ENCODE data around the gene NARF.
"Not testable (repeated sequence)": the region's sequence is repeated elsewhere in the genome, so short reads cannot be mapped to it uniquely, and the experiment has no call there.

The NARF gene

DNA sequence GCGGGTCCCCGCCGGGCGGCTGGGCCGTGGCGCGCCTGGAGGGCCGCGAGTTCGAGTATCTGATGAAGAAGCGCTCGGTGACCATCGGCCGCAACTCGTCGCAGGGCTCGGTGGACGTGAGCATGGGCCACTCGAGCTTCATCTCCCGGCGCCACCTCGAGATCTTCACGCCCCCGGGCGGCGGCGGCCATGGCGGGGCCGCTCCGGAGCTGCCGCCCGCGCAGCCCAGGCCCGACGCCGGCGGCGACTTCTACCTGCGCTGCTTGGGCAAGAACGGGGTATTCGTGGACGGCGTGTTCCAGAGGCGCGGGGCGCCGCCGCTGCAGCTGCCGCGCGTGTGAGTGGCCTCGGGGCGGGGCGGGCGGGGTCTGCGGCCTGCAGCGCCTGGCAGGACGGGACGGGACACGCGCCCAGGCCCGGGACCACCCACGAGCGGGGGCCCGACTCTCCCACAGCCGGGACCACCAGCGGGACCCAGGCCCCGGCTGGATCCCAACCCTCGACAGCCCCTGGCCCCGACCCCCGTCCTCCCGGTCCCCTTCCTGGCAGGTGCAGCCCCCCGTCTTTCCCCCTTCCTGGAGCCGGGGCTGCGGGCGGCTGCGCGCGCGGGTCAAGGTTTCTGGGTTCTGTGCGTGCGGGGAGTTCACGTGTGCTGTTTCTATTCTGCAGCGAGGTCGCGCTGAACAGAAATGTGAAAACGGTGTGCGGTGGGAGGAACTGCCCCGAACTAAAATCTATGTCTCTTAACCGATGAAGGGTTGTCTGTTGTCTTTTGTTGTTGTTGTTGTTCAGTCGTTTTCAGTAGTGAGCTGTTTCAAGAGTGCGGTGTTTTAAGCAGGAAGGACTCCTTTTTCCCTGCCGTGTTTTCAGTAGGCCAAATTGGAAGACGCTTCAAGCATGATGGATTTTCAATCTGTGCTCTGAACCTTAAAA lies 61.7 kb downstream of the NARF start:
- H3K9me3 ChIP-seq (ENCODE audit: control insufficient read depth in 2 of 2, low read length in 2 of 2), result no peaks in the 10 kb centered on the region
- peak overlapping the region; percentile 53 for H3K27ac ChIP-seq (ENCODE audit: low read length)
- H3K27me3 ChIP-seq (ENCODE audit: control insufficient read depth in 1 of 2, insufficient read depth in 2 of 2, low read length in 2 of 2), result no peaks in the 10 kb centered on the region
- H3K36me3 ChIP-seq (ENCODE audit: control insufficient read depth in 2 of 2, insufficient read depth in 2 of 2, low read length in 2 of 2), result no peaks in the 10 kb centered on the region
- peak overlapping the region; percentile 36 to 66 for H3K9ac ChIP-seq (ENCODE audit: low read length in 2 of 2)
- peak overlapping the region; percentile 81 to 84 for H3K4me3 ChIP-seq (ENCODE audit: low read length in 2 of 2)
- H3K4me1 ChIP-seq (ENCODE audit: control insufficient read depth, insufficient read depth, low read length), result peaks cover 12% of the 10 kb centered on the region

DNA sequence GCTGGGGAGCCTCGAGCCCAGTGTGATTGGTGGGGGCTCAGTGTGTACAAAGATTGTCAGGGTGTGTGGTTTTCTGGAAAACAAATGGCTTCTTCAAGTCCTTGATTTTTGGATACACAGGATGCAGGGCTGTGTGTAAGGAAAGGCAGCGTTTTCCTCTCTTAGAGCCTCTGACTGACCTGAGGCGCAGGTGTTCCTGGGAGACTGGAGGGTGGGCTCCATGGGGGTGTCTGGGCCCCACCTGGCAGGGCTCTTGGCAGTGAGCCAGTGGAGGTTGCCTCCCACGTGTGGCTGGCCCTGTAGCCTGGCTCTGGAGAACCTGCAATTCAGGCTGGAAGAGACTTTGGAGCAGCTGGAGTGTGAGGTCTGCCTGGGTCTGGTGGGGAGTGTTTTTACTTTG lies 66.0 kb downstream of the NARF start:
- Histone ChIP-seq H3K4me1 (ENCODE audit: control insufficient read depth, insufficient read depth, low read length) (peaks cover 34% of the 10 kb centered on the region), H3K9ac (ENCODE audit: low read length in 2 of 2) (peak overlapping the region; percentile 13 to 27), H3K27ac (ENCODE audit: low read length) (no peak overlapping the region), H3K27me3 (ENCODE audit: control insufficient read depth in 1 of 2, insufficient read depth in 2 of 2, low read length in 2 of 2) (no peaks in the 10 kb centered on the region), H3K36me3 (ENCODE audit: control insufficient read depth in 2 of 2, insufficient read depth in 2 of 2, low read length in 2 of 2) (no peaks in the 10 kb centered on the region), H3K9me3 (ENCODE audit: control insufficient read depth in 2 of 2, low read length in 2 of 2) (no peaks in the 10 kb centered on the region), H3K4me3 (ENCODE audit: low read length in 2 of 2) (no peak overlapping the region)

DNA sequence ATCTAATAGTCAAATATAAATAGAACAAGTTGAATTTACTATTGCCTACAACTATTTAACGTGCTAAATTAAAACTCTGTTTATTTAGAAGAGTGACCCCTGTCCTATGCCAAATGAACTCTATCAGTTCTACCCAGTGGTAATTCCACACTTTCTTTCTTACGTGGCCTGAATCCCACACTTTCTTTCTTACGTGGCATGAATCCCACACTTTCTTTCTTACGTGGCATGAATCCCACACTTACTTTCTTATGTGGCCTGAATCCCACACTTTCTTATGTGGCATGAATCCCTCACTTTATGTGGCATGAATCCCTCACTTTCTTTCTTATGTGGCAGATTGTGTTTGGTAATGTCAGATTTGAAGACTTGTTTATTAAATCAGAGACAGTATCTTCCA lies 67.2 kb downstream of the NARF start:
- Histone ChIP-seq H3K27me3 (ENCODE audit: control insufficient read depth in 1 of 2, insufficient read depth in 2 of 2, low read length in 2 of 2) (no peaks in the 10 kb centered on the region), H3K9ac (ENCODE audit: low read length in 2 of 2) (no peak overlapping the region), H3K9me3 (ENCODE audit: control insufficient read depth in 2 of 2, low read length in 2 of 2) (no peaks in the 10 kb centered on the region), H3K36me3 (ENCODE audit: control insufficient read depth in 2 of 2, insufficient read depth in 2 of 2, low read length in 2 of 2) (no peaks in the 10 kb centered on the region), H3K27ac (ENCODE audit: low read length) (peak overlapping the region; percentile 24), H3K4me3 (ENCODE audit: low read length in 2 of 2) (no peak overlapping the region), H3K4me1 (ENCODE audit: control insufficient read depth, insufficient read depth, low read length) (peaks cover 37% of the 10 kb centered on the region)

DNA sequence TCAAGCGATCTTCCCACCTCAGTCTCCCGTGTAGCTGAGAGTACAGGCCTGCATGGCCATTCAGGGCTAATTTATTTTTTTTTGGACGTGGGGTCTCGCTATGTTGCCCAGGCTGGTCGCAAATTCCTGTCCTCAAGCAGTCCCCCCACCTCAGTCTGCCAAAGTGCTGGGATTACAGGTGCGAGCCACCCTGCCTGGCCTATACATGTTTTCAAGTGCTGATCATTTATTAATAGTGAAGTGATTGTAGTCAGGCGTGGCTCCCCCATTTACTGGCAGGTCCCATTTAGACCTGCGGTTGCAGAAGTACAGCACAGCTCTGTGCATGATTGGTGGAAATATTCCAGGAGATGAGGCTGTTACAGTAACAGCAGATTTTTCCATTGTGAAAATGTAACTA lies 69.4 kb downstream of the NARF start:
- H3K27me3 ChIP-seq (ENCODE audit: control insufficient read depth in 1 of 2, insufficient read depth in 2 of 2, low read length in 2 of 2), result no peaks in the 10 kb centered on the region
- no peak overlapping the region for H3K27ac ChIP-seq (ENCODE audit: low read length)
- H3K36me3 ChIP-seq (ENCODE audit: control insufficient read depth in 2 of 2, insufficient read depth in 2 of 2, low read length in 2 of 2), result no peaks in the 10 kb centered on the region
- no peak overlapping the region for H3K9ac ChIP-seq (ENCODE audit: low read length in 2 of 2)
- peaks cover 44% of the 10 kb centered on the region for H3K4me1 ChIP-seq (ENCODE audit: control insufficient read depth, insufficient read depth, low read length)
- no peak overlapping the region for H3K4me3 ChIP-seq (ENCODE audit: low read length in 2 of 2)
- H3K9me3 ChIP-seq (ENCODE audit: control insufficient read depth in 2 of 2, low read length in 2 of 2), result no peaks in the 10 kb centered on the region

DNA sequence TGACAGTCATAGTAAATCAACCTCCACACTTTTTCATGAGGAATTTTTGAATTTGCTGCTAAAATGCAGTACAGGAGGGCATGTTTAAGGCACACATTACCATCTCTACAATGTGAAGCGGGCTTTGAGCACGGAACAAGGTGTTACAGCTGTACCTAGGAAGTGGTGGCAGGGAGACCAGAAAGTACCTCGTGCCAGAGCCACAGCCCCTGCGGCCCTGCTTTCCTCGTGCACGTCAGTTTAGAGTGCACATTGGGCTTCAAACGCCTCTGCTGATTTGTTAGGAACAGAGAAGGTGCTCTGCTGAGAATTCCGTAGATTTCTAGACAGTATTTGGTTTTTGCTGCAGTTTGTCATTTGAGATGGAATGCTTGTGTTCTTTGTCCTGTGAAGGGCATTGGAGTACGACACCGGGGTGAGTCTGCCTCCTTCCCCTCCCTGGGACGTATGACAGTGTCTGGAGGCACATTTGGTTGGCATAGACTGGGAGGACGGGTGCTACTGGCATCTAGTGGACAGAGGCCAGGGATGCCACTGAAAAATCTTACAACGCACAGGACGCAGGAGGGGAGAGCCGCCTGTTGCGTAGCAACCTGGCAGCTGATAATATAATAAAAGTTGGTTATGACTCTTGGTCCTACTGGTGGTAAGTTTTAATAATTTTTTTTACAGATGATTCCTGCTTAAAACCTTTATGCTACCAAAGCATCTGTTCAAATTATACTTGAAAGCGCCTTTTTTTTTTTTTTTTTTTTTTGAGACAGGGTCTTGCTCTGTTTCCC lies 70.1 kb downstream of the NARF start:
- no peaks in the 10 kb centered on the region for H3K9me3 ChIP-seq (ENCODE audit: control insufficient read depth in 2 of 2, low read length in 2 of 2)
- H3K4me3 ChIP-seq (ENCODE audit: low read length in 2 of 2), result peak overlapping the region; percentile 9 to 47
- no peaks in the 10 kb centered on the region for H3K27me3 ChIP-seq (ENCODE audit: control insufficient read depth in 1 of 2, insufficient read depth in 2 of 2, low read length in 2 of 2)
- peak overlapping the region in 1 of 2 donors; percentile 47 for H3K9ac ChIP-seq (ENCODE audit: low read length in 2 of 2)
- no peaks in the 10 kb centered on the region for H3K36me3 ChIP-seq (ENCODE audit: control insufficient read depth in 2 of 2, insufficient read depth in 2 of 2, low read length in 2 of 2)
- peak overlapping the region; percentile 53 for H3K27ac ChIP-seq (ENCODE audit: low read length)
- peaks cover 44% of the 10 kb centered on the region for H3K4me1 ChIP-seq (ENCODE audit: control insufficient read depth, insufficient read depth, low read length)

DNA sequence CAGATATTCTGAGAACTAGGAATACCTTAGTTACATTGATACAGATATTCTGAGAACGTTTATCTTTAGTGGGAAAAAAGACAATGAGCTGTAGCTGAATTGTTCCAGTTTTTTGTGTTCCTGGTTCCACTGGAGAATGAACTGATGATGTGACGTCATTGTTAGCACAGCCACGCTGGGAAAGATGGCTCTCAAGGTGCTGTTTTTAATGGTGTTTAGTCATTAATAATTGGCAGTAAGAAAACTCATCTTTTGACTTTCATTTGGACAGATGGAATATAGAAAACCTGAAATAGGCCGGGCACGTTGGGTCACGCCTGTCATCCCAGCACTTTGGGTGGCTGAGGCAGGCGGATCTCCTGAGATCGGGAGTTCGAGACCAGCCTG lies 71.4 kb downstream of the NARF start:
- peaks cover 37% of the 10 kb centered on the region for H3K4me1 ChIP-seq (ENCODE audit: control insufficient read depth, insufficient read depth, low read length)
- no peaks in the 10 kb centered on the region for H3K27me3 ChIP-seq (ENCODE audit: control insufficient read depth in 1 of 2, insufficient read depth in 2 of 2, low read length in 2 of 2)
- H3K27ac ChIP-seq (ENCODE audit: low read length), result no peak overlapping the region
- H3K36me3 ChIP-seq (ENCODE audit: control insufficient read depth in 2 of 2, insufficient read depth in 2 of 2, low read length in 2 of 2), result no peaks in the 10 kb centered on the region
- no peaks in the 10 kb centered on the region for H3K9me3 ChIP-seq (ENCODE audit: control insufficient read depth in 2 of 2, low read length in 2 of 2)
- no peak overlapping the region for H3K4me3 ChIP-seq (ENCODE audit: low read length in 2 of 2)
- no peak overlapping the region for H3K9ac ChIP-seq (ENCODE audit: low read length in 2 of 2)

DNA sequence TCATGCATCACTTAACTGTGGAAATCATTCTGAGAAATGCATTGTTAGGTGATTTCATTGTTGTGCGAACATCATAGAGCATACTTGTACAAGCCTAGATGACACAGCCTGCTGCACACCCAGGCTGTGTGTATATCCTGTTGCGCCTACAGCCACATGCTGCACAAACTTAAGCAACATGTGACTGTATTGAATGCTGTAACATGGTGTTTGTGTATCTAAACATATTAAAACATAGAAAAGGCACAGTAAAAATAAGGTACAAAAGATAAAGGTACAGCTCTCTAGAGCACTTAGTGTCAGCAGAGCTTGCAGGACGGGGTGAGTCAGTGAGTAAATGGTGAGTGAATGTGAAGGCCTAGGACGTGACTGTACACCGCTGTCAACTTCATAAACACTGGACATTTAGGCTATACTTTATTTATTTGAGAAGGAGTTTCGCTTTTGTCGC lies 72.9 kb downstream of the NARF start:
- Histone ChIP-seq H3K27me3 (ENCODE audit: control insufficient read depth in 1 of 2, insufficient read depth in 2 of 2, low read length in 2 of 2) (no peaks in the 10 kb centered on the region), H3K36me3 (ENCODE audit: control insufficient read depth in 2 of 2, insufficient read depth in 2 of 2, low read length in 2 of 2) (no peaks in the 10 kb centered on the region), H3K4me1 (ENCODE audit: control insufficient read depth, insufficient read depth, low read length) (peaks cover 31% of the 10 kb centered on the region), H3K9me3 (ENCODE audit: control insufficient read depth in 2 of 2, low read length in 2 of 2) (no peaks in the 10 kb centered on the region), H3K9ac (ENCODE audit: low read length in 2 of 2) (no peak overlapping the region), H3K27ac (ENCODE audit: low read length) (peak overlapping the region; percentile 11), H3K4me3 (ENCODE audit: low read length in 2 of 2) (no peak overlapping the region)

DNA sequence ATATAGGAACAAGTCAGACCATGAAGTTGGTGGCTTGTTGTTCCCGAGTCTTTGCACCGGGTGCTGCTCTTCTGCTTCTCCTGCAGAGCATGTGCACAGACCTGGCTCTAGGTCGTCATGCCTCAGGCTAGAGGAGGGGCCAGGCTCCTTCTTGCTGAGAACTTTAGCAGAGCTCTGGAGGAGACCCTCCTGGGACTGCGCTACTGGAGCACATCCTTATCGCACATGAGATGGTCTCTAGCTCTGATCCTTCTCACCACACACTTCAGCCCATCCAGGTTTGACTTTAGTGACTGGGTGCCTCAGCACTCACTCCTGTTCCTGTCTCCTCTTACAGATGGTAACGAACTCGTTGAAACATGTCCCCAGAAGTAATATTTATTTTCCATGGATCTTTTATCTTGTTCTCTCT lies 75.9 kb downstream of the NARF start:
- Histone ChIP-seq H3K4me1 (ENCODE audit: control insufficient read depth, insufficient read depth, low read length) (peaks cover 36% of the 10 kb centered on the region), H3K4me3 (ENCODE audit: low read length in 2 of 2) (no peak overlapping the region), H3K9ac (ENCODE audit: low read length in 2 of 2) (no peak overlapping the region), H3K36me3 (ENCODE audit: control insufficient read depth in 2 of 2, insufficient read depth in 2 of 2, low read length in 2 of 2) (no peaks in the 10 kb centered on the region), H3K27me3 (ENCODE audit: control insufficient read depth in 1 of 2, insufficient read depth in 2 of 2, low read length in 2 of 2) (no peaks in the 10 kb centered on the region), H3K27ac (ENCODE audit: low read length) (no peak overlapping the region), H3K9me3 (ENCODE audit: control insufficient read depth in 2 of 2, low read length in 2 of 2) (no peaks in the 10 kb centered on the region)

DNA sequence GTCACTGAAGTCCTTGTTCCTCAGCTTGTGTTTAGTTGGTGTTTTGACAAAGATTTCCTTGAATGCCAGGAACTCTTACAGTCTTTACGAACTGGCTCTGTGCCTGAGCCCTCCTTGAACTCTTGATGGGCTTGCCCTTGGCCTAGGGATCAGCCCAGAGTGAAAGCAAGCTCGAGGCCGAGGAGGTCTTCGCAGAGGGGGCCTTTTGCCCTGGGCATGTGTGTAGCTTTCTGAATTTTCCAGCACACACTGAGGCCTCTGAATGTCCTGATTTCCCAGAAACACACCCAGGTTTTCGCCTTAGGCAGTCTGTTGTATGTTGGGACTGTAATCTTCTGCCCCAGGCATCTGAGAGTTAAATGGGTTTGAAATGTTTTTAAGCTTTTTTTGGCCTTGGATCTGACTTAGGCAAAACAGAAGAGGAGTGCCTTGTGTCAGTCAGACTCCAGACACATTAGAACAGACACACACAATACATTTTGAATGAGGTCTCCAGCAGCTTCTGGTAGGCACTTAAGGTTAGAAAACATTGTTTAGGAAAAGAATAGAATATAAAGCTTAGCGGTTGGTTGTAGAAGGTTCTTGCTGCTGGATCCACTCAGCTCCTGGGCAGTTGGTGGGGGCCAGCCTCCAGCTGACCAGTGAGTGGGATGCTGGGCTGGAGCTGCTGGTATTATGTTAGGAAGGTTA lies 78.1 kb downstream of the NARF start:
- peak overlapping the region; percentile 35 to 37 for H3K4me3 ChIP-seq (ENCODE audit: low read length in 2 of 2)
- H3K27ac ChIP-seq (ENCODE audit: low read length), result peak overlapping the region; percentile 76
- no peaks in the 10 kb centered on the region for H3K9me3 ChIP-seq (ENCODE audit: control insufficient read depth in 2 of 2, low read length in 2 of 2)
- H3K27me3 ChIP-seq (ENCODE audit: control insufficient read depth in 1 of 2, insufficient read depth in 2 of 2, low read length in 2 of 2), result no peaks in the 10 kb centered on the region
- no peaks in the 10 kb centered on the region for H3K36me3 ChIP-seq (ENCODE audit: control insufficient read depth in 2 of 2, insufficient read depth in 2 of 2, low read length in 2 of 2)
- peak overlapping the region; percentile 29 to 65 for H3K9ac ChIP-seq (ENCODE audit: low read length in 2 of 2)
- H3K4me1 ChIP-seq (ENCODE audit: control insufficient read depth, insufficient read depth, low read length), result peaks cover 24% of the 10 kb centered on the region

DNA sequence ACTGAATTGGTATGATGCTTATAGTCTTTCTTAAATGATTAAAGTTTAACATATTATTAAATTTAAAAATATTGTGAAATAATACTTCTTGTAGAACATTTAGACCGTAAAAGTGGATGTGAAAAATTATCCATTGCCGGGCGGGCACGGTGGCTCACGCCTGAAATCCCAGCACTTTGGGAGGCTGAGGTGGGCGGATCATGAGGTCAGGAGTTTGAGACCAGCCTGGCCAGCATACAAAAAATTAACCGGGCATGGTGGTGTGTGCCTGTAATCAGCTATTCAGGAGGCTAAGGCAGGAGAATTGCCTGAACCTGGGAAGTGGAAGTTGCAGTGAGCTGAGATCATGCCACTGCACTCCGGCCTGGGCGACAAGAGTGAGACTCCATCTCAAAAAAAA lies 78.7 kb downstream of the NARF start:
- H3K4me1 ChIP-seq (ENCODE audit: control insufficient read depth, insufficient read depth, low read length), result peaks cover 24% of the 10 kb centered on the region
- H3K36me3 ChIP-seq (ENCODE audit: control insufficient read depth in 2 of 2, insufficient read depth in 2 of 2, low read length in 2 of 2); H3K4me3 ChIP-seq (ENCODE audit: low read length in 2 of 2); H3K27me3 ChIP-seq (ENCODE audit: control insufficient read depth in 1 of 2, insufficient read depth in 2 of 2, low read length in 2 of 2); H3K9me3 ChIP-seq (ENCODE audit: control insufficient read depth in 2 of 2, low read length in 2 of 2); H3K9ac ChIP-seq (ENCODE audit: low read length in 2 of 2): not testable (repeated sequence)
- H3K27ac ChIP-seq (ENCODE audit: low read length), result peak overlapping the region; percentile 76

Data from stomach smooth muscle (tissue), 2 donors.